ENCODE data around the gene DAGLB.
"Not testable (repeated sequence)": the region's sequence is repeated elsewhere in the genome, so short reads cannot be mapped to it uniquely, and the experiment has no call there.

The DAGLB gene

DNA sequence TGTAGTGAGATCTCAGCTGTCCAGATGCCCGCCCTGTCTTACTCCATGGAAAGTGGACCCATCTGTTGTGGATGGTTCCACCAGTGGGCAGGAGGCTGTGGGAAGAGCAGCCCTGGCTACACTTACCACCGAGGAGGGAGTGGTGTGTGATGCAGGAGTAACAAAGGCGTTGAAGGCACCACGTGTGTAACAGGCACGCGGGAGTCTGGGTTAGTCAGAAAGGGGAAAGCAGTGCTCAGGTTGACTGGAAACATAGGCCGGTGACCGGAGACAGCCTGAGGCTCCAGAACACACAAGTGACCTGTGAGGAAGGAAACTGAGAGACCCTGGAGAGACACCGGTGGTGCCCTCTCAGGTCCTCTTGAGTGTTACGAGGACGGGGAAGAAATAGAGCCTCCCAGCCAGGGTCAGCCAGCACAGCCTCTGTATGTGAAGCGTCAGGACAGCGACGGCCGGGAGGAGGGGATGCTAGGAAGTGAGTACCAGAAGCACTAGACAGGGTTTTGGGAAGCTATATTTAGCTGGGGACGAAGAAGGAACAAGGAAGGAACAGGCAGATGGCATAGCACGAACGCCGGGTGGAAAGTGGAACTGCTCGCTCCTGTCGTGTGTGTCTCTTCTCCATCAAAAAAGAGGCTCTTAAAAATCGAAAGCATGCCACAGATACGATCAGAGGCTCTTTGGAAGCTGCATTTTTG, 51.7 kb downstream of the DAGLB start:
- no peak for DNase-seq

DNA sequence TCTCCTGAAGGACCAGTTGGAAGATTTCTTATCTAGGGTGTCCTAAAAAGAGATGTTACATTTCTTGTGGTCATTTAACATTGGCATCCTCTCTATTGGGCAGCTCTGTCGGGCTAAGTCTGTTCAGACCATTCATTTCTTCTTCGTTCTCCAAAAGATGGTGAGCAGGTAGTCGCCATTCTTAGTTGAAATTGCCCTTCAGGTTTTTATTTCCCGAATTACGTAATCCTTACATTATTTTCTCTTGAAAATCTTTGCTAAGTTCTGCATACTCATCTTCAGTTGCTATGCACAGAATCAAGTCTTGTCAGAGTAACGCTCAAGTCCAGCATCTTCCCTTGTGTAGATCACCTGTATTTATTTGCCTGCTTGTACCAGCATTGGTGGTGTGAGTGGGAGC, 53.6 kb downstream of the DAGLB start:
- no peak for DNase-seq

DNA sequence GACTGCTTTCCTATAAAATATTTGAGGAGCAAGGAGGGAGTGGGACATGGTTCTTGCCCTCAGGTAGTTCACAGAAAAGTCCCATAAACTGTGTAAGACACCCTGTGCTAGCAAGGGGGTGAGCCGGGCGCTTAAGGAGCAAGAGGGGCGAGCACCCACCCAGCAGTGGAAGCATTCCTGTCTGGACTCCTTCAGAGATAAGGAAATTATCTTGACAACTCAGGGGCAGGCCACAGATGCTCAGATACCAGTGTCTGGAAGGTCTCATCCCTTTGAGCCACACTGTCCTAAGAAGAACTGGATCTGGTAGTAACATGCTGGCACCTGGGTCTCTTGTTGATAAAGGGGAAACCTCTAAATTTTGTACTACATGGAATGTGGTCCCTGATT, 54.1 kb downstream of the DAGLB start:
- DNase-seq = no peak

DNA sequence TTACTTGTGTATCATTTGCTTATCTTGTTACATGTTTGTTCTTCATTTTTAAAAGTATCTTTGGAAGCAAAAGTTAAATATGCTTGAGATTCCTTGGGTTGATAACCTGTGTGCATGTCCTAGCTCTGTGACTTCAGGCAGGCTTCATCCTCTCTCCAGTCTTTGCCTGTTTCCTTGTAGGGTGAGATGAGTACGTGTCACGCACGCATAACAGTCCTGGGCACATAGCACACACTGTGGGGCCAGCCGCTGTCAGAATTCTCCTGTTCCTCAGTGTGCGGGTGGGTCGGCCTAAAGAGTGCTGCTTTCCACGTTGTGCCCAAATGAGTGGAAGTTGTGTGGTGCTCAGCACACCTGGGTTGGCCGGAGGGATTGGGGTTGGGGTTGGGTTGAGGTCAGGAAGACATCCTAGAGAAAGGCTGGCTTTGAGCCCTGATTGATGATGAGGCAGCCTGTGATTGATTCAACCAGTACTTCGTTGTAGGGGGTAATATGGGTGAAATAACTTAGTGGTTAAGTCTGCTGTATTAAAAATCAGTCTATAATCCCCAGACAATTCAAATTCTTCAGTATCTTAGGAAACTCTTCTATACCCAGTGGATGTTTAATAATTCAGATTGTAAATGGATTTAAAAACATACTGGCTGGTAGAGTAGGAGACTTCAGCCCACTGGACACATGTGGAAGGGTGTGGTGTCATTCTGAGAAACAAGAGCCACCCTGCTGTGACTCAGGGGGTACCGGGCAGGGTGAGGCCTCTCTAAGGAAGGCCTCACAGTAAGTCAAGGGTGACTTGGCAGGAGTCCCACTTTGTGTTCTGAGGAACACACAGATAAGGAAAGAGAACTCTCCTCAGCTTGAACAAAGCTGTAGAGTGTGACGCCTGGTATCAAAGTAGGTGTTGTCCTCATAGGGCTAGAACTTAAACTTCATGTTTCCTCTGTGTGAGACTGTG, 54.8 kb downstream of the DAGLB start:
- no peak for DNase-seq

DNA sequence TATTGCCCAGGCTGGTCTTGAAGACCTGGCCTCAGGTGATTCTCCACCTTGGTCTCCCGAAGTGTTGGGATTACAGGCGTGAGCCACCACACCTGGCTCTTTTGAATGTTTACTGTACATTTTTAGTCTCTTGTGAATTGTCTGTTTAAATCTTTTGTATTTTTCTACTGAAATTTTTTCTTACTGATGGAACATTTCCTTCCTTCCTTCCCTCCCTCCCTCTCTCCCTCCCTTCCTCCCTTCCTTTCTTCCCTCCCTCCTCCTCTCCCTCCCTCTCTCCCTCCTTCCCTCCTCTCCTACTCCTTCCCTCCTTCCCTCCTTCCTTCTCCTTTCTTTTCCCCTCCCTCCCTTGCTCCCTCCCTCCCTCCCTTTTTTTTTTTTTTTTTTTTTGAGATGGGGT, 58.0 kb downstream of the DAGLB start:
- DNase-seq = no peak

DNA sequence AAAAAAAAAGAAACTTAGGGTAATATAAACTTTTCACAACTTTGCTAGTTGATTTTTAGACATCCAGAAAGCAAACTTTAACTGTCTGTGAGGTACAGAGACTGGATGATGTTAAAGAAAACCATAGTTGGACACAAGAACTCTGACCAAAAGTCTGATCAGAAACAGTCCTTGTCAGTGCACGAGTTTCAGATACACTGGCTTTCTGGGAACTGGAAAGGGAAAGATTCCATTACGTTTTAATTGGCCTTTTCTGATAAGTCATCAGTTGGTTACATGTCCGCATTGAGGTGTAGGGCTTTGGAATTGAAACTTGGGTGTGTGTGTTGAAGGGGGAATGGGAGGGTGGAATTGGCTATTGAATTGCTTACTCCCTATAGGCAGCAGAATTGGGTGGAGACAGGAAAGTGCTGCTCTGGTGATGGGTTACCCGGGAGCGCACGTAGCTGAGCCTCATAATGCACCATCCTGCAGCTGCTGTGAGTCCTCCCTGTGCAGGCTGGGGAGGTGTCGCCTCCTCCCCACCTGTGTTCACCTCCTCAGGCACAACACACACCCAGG, 59.9 kb downstream of the DAGLB start:
- no peak for DNase-seq

DNA sequence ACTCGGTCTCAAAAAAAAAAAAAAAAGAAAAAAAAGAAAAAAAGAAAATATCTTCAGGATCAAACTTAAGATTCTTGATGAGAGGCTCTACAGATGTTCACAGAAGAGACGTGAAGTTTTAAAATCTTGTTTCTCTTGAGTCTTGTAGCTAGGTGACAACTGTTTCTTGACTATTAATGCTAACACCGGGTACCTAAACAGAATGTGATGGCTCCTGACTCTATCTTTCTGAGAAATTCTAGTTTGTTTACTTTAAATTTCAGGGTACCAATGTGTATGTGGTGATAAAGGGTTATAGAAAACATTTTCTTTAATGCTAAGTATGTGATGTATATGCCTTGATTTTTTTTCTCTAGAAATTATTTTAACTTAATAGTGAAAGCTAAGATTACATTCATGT, 61.0 kb downstream of the DAGLB start:
- DNase-seq = no peak

DNA sequence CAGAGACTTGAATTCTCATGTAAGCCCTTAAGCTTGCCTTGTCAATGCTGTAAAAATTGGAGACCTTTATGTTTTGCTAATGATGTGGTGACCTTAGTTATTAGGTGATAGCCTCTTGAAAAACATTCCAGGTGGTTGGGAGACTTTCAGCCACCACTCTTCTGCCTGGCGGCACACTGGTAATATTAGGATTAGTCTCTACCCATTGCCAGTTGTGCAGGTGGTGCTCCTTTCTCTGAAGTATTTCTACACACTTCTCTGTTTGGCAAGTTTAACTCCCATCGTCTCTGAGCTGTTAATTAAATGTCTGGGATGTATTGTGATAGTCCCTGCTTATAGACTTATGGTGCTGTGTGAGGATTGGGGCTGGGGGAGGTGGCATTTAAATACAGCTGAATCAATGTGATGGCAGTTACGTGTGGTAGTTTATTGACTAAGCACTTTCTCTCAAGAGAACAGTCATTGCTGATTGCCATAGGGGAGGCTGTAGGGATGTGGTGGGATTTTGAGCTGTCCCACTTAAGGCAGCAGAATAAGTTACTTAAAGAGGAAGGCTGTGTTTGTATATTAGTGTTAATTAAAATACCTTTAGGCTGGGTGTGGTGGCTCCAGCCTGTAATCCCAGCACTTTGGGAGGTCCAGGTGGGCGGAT, 61.7 kb downstream of the DAGLB start:
- no peak for DNase-seq

DNA sequence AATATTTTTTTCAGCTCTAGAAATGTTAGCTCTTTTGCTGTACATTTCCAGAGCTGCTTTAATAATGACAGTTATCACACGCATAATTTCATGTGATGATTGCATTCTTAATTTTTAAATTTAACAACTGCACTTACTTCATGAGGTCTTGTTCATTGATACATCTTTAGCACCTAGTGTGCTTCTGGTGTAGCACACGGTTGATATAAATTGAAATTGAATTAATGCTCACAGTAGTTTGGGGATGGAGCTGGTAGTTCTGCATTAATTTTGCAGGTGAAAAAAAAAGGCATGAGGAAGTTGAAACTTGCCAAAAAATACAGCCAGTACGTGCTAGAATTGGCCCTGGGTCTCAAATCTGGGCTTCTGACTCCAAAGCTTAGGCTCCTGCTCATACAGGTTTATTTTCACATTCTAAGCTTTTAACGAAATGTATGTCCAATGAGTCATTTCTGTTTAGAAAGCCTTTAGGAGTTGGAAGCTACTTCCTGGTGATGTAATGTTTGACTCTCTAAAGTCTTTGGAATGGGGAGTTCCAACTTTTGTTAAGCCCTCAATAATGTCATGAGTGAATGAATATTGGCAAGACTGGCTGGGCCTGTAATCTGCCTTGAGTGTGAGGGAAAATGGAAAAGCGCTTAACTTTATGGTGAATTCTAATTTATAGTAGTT, 62.5 kb downstream of the DAGLB start:
- no peak for DNase-seq

DNA sequence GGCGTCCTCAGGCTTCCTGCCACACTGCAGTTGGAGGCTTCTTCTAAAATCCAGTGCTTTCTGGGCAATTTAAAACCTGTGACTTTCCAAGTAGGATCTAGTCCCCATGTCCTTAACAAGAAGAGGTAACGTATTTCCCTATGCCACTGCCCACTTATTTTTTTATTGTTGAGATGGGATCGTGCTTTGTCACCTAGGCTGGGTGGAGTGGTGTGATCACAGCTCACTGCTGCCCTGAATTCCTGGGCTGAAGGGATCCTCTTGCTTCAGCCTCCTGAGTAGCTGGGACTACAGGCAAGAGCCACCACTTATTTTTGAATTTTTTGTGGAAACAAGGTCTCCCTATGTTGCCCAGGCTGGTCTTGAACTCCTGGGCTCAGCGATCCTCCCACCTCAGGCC, 63.4 kb downstream of the DAGLB start:
- DNase-seq = no peak

DNA sequence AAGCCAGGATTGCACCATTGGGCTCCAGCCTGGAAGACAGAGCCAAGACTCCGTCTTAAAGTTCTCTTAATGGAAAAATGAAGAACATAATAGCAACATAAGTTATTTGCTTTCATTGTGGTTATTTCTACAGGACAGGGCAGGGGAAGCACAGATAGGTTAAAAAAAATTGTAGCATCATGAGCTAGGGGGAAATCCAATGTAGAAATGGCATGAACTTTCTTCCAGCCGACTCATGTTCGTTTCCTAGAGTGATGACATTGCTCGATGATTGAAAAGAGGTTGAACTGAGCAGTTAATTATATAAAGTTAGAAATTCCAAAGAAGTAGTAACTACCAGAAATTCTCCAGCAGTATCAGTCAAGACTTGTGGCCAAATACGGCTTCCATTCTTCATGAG, 64.9 kb downstream of the DAGLB start:
- DNase-seq = no peak

DNA sequence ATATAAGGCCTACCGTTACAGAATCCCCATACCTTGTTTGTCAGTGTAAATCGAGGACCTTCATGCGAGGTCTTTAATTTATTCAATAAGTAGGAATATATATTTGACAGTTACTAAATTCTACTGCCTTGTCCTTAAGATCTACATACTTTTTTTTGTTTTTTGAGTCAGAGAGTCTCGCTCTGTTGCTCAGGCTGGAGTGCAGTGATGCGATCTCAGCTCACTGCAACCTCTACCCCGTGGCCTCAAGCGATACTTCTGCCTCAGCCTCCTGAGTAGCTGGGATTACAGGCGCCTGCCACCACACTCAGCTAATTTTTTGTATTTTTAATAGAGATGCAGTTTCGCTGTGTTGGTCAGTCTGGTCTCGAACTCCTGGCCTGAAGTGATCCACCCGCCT, 65.9 kb downstream of the DAGLB start:
- DNase-seq = not testable (repeated sequence)

DNA sequence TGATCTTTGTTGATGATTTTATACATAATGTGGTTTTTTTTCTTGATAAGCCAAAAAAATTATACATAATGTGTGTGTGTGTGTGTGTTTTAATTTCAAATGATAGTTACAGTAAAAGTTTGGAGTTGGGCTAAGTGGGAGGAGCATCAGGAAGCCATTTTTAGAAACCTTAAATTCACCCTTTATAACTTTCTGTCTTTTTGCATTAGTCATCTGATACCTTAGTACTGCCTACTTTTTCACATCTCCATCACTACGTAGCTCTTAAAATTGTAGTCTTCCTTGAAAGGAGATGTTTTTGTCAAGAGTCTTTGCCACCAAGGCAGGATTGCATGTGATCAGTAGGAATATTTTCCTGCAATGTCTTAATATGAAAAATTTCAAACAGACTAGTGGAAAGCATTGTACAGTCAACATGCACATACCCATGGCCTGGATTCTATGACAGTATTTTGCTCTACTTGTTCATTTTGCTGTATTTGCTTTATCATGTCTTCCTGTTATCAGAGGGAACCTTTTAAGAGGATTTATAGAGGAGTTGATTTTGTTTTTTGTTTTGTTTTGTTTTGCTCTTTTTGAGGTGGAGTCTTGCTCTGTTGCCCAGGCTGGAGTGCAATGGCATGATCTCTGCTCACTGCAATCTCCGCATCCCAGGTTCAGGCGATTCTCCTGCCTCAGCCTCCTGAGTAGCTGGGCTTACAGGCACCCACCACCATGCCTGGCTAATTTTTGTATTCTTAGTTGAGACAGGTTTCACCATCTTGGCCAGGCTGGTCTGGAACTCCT, 67.3 kb downstream of the DAGLB start:
- DNase-seq = no peak

DNA sequence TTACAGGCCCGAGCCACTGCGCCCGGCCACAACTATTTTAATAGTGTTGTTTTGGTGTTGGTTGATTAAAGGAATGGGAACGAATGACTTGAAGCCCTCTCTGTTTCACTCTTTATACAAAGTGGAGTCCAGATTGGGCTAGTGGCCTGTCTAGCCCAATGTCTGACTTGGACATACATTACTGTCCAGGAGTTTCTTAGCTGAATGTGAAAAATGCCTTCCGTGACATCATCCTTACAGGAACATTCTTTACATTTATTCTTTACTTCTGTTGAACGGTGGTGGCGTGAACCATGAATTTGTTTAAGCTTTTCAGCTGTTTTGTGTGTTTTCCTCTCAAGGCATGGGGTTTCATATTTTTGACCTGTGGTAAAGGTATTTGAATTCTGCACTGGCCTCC, 67.9 kb downstream of the DAGLB start:
- DNase-seq = no peak

DNA sequence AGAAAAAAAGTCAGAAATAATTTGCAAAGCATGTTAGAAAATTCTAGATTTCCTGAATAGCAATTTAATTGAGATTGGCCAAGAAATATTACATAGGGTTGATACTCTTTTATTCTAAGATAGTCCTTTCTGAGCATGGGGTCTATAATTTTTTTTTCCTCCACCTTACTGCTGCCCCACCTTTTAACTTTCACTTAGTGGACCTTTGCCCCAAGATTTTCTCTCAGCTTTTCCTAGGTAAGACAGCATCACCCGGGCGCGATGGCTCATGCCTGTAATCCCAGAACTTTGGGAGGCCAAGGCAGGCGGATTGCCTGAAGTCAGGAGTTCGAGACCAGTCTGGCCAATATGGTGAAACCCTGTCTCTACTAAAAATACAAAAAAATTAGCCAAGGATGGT, 69.2 kb downstream of the DAGLB start:
- not testable (repeated sequence) for DNase-seq

DNA sequence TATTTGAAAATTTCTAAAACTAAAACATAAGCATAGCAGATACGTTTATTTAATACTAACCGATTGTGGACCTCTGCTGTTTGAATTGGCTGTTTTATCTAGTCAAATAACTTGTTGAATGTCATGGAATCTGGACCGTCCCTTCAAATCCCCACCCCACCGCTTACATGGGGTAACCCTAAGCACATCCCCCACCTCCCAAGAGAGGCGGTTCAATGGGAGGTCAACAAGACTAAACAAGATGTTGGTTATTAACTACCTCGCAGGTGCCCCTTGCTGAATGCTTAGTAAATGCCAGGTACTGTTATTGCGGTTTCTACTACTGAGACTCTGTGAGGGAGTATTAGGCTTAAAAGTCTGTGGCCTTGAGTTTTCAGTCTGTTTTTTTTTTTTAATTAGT, 70.9 kb downstream of the DAGLB start:
- DNase-seq = no peak

DNA sequence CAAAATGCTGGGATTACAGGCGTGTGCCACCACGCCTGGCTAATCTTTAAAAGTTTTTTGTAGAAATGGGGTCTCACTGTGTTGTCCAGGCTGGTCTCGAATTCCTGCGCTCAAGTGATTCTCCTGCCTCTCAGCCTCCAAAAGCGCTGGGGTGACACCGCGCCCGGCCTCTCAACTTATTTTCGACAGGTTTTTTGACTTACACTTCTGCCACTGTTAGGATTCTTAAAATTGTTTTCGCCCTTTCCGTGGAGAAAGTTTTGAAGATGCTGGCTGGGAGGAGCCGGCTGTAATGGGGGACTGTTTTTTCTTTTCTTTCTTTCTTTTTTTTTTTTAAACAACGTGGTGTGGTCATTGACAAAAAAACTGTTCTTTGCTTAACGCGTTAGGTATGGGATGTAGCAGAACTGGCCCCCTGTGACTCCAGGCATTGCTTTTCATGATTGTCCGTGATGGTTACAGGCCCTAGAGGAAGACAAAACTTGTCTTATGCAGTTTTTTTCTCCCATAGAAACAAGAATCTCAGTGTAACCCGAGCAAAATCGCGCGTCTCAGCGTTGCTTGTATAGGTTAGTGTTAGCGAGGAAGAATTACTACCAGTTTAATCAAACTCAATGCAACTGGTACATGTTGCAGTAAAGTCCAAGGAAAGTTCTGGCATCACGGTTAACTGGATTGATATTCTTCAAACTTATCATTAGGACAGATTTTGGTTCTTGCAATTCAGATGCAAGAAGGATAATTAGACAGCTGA, 72.2 kb downstream of the DAGLB start:
- DNase-seq = no peak

DNA sequence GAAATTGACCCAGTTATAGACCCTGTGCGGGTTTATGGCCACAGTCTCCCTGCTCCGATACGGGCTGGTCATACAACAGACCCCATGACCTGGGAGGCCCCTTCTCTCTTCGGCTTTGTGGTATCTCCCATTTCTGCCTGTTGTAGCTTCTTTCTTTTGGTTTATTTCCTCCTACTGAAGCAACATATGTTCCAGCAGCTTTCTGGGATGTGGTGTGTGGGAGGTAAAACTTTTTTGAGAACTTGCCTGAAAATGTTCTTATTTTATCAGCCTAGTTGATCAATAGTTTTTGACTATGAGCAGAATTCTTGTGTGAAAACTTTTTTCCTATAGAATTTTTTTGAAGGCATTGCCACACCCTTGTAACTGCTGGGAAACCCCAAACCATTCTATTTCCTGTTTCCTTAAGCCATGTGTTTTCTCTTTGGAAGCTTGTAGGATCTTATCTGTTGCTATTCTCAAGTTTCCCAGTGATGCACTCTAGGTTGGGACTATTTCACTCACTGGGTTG, 80.0 kb downstream of the DAGLB start:
- no peak for DNase-seq

DNA sequence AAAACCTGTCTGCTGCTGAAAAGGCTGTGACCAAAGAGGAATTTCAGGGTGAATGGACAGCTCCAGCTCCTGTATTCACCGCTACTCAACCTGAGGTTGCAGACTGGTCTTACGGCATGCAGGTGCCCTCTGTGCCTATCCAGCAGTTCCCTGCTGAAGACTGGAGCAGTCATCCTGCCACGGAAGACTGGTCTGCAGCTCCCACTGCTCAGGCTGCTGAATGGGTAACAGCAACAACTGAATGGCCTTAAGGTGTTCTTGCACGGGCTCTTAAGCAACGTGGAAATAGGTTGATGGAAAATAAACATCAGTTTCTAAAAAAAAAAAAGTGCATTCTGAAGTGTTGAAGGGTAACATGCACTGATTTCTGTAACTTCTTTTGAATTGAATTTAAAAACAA, 82.3 kb downstream of the DAGLB start:
- DNase-seq = no peak

DNA sequence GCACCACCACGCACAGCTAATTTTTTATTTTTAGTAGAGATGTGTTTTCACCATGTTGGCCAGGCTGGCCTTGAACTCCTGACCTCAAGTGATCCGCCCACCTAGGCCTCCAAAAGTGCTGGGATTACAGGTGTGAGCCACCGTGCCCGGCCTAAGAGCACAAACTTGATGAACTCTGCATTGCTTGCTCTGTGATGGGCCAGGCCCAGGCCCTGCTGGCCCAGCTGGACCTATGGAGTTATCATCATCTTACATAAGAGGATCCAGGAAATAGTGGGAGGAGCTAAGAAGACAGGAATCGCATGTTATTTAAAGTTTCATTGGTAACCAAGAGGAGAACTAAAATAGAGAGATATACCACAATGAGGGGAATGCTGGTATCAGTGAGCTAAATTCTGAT, 86.9 kb downstream of the DAGLB start:
- DNase-seq = no peak

DNA sequence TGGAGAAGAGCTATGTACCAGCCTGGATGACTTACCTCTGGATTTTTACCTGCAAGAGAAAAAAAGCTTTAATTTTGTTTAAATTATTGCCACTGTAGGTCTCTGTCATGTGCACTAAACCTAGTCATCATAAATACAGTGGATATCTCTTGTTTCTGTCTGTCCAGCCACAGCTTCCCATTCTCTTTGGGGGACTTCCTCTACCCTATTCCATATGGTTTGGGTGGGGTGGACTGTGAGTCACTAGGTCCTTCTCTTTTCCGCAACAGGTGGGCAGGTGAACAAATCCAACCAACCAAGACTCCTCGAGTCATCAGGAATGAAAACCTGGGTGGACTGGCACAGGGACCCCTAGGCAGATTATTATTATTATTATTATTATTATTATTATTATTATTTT, 88.0 kb downstream of the DAGLB start:
- DNase-seq = no peak
